Neutrophil (primary cell): ENCODE results near the gene SHH.

Source experiments
- H3K27ac ChIP-seq: fragments of 200-600 bp; sonication (generic); 2 replicates; pipeline ENCODE4 v1.5.1; 2016; ENCODE audit warnings: mild to moderate bottlenecking, moderate library complexity
- H3K27me3 ChIP-seq: fragments of 200-600 bp; sonication (generic); 2 replicates; pipeline ENCODE4 v1.6.0; 2016; ENCODE audit warnings: mild to moderate bottlenecking
- H3K36me3 ChIP-seq: fragments of 200-600 bp; sonication (generic); 2 replicates; pipeline ENCODE4 v1.5.1; 2017
- H3K4me1 ChIP-seq, 2 experiments: fragments of 200-600 bp in 1 of 2; sonication (generic) in 1 of 2; 1 replicate in 1 of 2; 2 replicates in 1 of 2; pipeline versions ENCODE4 v1.5.1 to v1.6.1; 2013 to 2016; ENCODE audit warnings: low read depth in 1 of 2, low read length in 1 of 2, mild to moderate bottlenecking in 1 of 2, moderate library complexity in 1 of 2; ENCODE audit not compliant: control insufficient read depth in 1 of 2, insufficient read depth in 1 of 2
- H3K4me3 ChIP-seq, 2 experiments: fragments of 200-600 bp in 1 of 2; sonication (generic) in 1 of 2; 1 replicate in 1 of 2; 2 replicates in 1 of 2; pipeline ENCODE4 v1.5.1; 2013 to 2016; ENCODE audit warnings: low read depth in 1 of 2, low read length in 1 of 2, mild to moderate bottlenecking in 1 of 2, moderate library complexity in 1 of 2
- H3K9me3 ChIP-seq: fragments of 200-600 bp; sonication (generic); 2 replicates; pipeline ENCODE4 v1.5.1; 2016
- TF ChIP-seq, protein P1 (sequence below): fragments of 200-600 bp; sonication (generic); IDR thresholded peaks from 2 replicates; pipeline ENCODE4 v1.5.1; 2016; ENCODE audit warnings: antibody characterized with exemption

SHH gene

DNA sequence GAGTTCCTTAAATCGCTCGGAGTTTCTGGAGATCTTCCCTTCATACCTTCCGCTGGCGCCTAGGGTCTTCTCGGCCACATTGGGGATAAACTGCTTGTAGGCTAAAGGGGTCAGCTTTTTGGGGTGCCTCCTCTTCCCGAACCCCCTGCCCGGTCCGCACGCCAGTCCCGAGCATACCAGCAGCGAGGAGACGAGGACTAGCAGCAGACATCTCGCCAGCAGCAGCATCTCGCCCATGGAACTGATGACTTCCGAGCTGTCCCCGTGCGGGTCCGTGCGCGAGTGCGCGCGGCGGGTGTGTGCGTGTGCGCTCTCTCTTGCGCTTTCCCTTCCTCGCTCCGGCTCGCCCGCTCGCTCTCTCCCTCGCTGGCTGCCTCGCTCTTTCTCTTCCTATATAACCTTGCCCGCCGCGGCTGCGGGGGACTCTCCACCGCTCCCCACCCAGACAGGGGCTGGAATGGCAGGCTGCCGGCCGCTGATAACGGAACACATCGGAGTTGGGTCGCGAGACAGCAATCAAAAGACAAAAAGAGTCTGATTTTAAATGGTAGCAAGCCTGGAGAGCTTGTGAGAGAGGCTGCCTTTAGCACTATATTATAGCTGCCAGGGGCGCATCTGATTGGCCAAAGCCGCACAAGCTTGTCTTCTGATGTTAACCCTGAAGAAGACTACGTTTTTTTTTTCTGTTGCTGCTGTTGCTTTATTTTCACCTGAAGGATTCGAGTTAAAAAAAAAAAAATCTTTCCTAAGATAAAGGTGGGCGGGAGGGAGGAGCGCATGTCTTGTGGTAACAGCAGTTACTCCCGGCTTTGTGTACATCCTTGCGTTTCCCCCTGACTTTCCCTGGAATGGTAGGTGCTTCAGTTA lies at the start of gene SHH:
Gene SHH (minus strand): TSS at position 569 of the 867 bp plus-strand sequence. CDS start 341 bp downstream, at position 228.
- TF ChIP-seq, protein P1, sequence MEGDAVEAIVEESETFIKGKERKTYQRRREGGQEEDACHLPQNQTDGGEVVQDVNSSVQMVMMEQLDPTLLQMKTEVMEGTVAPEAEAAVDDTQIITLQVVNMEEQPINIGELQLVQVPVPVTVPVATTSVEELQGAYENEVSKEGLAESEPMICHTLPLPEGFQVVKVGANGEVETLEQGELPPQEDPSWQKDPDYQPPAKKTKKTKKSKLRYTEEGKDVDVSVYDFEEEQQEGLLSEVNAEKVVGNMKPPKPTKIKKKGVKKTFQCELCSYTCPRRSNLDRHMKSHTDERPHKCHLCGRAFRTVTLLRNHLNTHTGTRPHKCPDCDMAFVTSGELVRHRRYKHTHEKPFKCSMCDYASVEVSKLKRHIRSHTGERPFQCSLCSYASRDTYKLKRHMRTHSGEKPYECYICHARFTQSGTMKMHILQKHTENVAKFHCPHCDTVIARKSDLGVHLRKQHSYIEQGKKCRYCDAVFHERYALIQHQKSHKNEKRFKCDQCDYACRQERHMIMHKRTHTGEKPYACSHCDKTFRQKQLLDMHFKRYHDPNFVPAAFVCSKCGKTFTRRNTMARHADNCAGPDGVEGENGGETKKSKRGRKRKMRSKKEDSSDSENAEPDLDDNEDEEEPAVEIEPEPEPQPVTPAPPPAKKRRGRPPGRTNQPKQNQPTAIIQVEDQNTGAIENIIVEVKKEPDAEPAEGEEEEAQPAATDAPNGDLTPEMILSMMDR: no peak
- Histone ChIP-seq H3K27me3 (peaks cover 100% of the 10 kb centered on the region), H3K4me1 (peaks cover 3 to 15% of the 10 kb centered on the region in 2 experiments), H3K4me3 (no peak within 1 kb of the TSS), H3K27ac (no peak within 1 kb of the TSS), H3K9me3 (no peaks in the 10 kb centered on the region), H3K36me3 (no peaks in the 10 kb centered on the region)

DNA sequence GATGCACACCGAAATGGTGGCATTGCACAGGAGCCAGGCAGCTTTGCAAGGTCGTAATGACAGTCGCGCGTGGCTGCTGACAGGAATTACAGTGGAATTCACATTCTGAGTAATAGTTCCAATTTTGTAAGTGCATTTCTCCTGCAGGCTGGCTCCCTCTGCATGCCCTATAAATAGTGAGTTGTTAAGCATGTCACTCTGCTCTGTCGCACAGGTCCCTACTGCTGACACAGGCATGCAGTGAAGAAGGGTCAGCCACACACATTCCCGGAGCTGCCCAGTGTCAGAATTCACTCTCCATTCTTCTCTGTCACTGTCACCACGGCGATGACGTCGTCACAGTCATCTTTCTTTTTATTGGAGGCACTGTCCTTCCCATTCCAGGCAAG lies 49.2 kb upstream of the SHH start:
- H3K4me3 ChIP-seq: no peak overlapping the region
- H3K36me3 ChIP-seq: no peaks in the 10 kb centered on the region
- peaks cover 19% of the 10 kb centered on the region for H3K27me3 ChIP-seq
- no peaks in the 10 kb centered on the region for H3K4me1 ChIP-seq
- no peaks in the 10 kb centered on the region for H3K9me3 ChIP-seq
- no peak overlapping the region for H3K27ac ChIP-seq
- TF ChIP-seq, protein P1: no peak

DNA sequence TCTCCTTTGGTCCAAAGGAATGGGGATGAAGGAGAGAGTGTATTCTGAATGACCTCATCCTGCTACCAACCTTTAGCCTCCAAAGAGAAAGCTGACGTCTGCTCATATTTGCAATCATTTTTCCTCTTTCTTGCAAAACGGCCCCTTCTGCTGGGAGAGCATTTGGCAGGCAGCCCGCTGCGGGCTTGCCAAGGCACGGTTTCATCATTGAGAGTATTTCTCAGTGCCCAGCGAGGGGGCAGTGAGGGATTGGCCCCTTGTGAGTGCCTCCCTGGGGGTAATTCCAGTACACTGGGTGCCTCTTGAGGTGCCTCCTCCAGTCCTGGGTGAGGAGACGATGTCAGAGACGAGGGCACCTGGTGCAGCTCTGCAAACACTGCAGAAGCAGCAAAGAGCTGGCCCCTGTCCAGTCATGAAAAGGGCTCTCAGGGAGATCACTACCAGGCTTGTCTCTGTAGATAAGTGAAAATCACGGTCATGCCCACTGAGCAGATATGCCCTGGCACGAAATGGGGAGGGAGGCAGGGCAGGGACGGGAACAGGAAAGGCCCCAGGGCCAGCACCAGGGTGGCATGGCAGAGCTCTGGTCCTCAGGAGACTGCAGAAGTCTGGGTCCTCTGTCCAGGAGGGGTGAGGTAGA lies 48.7 kb upstream of the SHH start:
- H3K4me3 ChIP-seq: no peak overlapping the region
- H3K27me3 ChIP-seq: peaks cover 24% of the 10 kb centered on the region
- H3K27ac ChIP-seq: no peak overlapping the region
- H3K9me3 ChIP-seq: no peaks in the 10 kb centered on the region
- TF ChIP-seq, protein P1: no peak
- H3K36me3 ChIP-seq: no peaks in the 10 kb centered on the region
- H3K4me1 ChIP-seq: no peaks in the 10 kb centered on the region

DNA sequence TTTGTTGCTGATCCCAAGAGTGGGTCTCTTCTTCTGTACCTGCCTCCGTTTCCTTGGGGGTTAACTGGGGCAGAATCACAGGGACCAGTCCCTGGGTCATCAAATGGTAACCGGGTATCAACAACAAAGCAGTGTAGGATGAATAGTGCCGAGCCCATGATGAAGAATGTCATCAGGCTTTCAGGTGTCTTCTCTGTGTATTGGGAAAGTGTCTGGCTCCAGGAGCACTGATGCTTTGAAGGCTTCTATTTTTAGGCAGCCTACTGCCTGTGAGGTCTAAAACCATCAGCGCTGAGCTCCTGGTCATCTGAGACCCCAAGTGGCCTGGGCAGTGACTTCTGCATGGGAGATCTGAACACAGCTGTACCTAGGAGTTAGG lies 48.2 kb upstream of the SHH start:
- Histone ChIP-seq H3K27ac (no peak overlapping the region), H3K9me3 (no peaks in the 10 kb centered on the region), H3K36me3 (no peaks in the 10 kb centered on the region), H3K4me3 (no peak overlapping the region), H3K27me3 (peaks cover 24% of the 10 kb centered on the region), H3K4me1 (no peaks in the 10 kb centered on the region)
- TF ChIP-seq, protein P1: no peak

DNA sequence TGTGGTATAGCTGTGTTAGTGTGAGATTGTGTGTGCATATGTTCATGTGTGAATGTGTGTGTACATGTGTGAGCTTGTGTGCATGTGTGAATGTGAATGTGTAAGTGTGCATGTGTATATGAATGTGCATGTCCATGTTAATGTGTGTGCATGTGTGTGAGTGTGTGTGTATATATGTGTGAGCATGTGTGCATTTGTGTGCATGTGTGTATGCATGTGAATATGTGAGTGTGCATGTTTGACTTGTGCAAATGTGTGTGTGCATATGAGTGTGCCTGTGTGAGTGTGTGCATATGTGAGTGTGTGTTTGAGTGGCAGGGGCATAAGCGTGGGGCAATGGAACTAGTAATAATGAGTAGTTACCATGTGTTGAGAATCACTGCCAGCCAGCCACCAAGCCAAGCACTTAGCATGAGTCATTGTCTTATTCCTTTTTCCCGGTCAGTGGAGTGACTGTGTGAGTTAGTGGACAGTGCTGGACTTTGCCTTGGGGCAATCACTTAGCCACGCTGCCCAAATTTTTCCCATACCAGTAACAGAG lies 46.3 kb upstream of the SHH start:
- Histone ChIP-seq H3K36me3 (no peaks in the 10 kb centered on the region), H3K9me3 (no peaks in the 10 kb centered on the region), H3K4me1 (no peaks in the 10 kb centered on the region), H3K4me3 (no peak overlapping the region), H3K27me3 (peaks cover 24% of the 10 kb centered on the region), H3K27ac (no peak overlapping the region)
- TF ChIP-seq, protein P1: no peak
